ENCODE data around the gene TBC1D22A.

The TBC1D22A gene

GRCh38 chr22:46862418-46863324 lies 100.2 kb downstream of the TBC1D22A start:
- DNase-seq, result no peak

- DNase-seq, result no peak
Measured at GRCh38 chr22:46863794-46864193, 101.3 kb downstream of the TBC1D22A start.

GRCh38 chr22:46864314-46865051 lies 102.0 kb downstream of the TBC1D22A start:
- no peak for DNase-seq

GRCh38 chr22:46865052-46865434 lies 102.6 kb downstream of the TBC1D22A start:
- no peak for DNase-seq

- DNase-seq, result no peak
Measured at GRCh38 chr22:46865642-46866041, 103.2 kb downstream of the TBC1D22A start.

- DNase-seq, result peak; percentile 27
Measured at GRCh38 chr22:46866591-46866990, 104.1 kb downstream of the TBC1D22A start.

- no peak for DNase-seq
Measured at GRCh38 chr22:46867106-46867505, 104.7 kb downstream of the TBC1D22A start.

- DNase-seq, result no peak
Measured at GRCh38 chr22:46869329-46869728, 106.9 kb downstream of the TBC1D22A start.

- no peak for DNase-seq
Measured at GRCh38 chr22:46869831-46870441, 107.5 kb downstream of the TBC1D22A start.

- peak; percentile 35 for DNase-seq
Measured at GRCh38 chr22:46871826-46872225, 109.4 kb downstream of the TBC1D22A start.

GRCh38 chr22:46875089-46875488 lies 112.6 kb downstream of the TBC1D22A start:
- DNase-seq, result no peak

GRCh38 chr22:46876357-46876934 lies 114.0 kb downstream of the TBC1D22A start:
- DNase-seq, result no peak

- peak; percentile 17 for DNase-seq
Measured at GRCh38 chr22:46878191-46878948, 115.9 kb downstream of the TBC1D22A start.

GRCh38 chr22:46879083-46879482 lies 116.6 kb downstream of the TBC1D22A start:
- DNase-seq, result peak; percentile 35

GRCh38 chr22:46881373-46882118 lies 119.1 kb downstream of the TBC1D22A start:
- no peak for DNase-seq

- no peak for DNase-seq
Measured at GRCh38 chr22:46883092-46883910, 120.9 kb downstream of the TBC1D22A start.

- DNase-seq, result no peak
Measured at GRCh38 chr22:46884365-46884764, 121.9 kb downstream of the TBC1D22A start.

- no peak for DNase-seq
Measured at GRCh38 chr22:46887978-46888377, 125.5 kb downstream of the TBC1D22A start.

GRCh38 chr22:46890819-46891218 lies 128.4 kb downstream of the TBC1D22A start:
- no peak for DNase-seq

- no peak for DNase-seq
Measured at GRCh38 chr22:46891382-46891951, 129.0 kb downstream of the TBC1D22A start.

Data from eye (tissue), 1 donor.